NCI-H1105 (cell line): ENCODE results near the gene NEU4.

Experiments used
- DNase-seq: peaks from one replicate; lab custom pipeline; 2025; lab: John Stamatoyannopoulos, UW

The NEU4 gene

DNA sequence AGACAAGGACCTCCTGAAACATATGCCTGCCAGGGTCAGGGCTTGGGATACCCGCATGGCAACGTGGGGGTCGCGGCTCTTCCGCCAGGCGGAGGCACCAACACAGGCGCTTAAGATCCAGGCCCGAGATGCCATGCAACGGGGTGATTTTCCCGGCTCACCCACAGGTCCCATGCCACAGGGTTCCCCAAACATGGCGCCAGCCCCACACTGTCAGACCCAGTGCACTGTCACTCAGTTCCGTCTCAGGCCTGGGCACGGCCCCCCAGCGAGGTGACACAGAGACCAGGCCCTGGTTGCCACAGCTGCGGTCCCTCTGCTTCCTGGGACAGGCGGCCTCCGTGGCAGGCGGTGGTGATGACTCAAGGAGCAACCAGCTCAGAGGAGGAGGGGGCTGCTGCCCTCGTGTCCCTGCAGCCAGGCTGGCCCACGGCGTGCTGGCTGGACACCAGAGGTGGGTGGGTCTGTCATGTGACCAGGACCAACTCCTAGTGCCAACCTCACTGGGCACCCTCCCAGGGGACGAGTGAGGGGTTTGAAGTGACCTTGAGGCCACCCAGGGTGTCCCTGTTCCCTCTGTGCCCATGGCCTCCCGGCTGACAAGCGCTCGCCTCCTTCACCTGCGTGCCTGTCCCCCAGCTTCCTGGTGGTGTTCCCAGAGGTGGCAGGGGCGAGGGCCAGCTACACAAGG is 44.8 kb downstream of the NEU4 start:
- no peak for DNase-seq

DNA sequence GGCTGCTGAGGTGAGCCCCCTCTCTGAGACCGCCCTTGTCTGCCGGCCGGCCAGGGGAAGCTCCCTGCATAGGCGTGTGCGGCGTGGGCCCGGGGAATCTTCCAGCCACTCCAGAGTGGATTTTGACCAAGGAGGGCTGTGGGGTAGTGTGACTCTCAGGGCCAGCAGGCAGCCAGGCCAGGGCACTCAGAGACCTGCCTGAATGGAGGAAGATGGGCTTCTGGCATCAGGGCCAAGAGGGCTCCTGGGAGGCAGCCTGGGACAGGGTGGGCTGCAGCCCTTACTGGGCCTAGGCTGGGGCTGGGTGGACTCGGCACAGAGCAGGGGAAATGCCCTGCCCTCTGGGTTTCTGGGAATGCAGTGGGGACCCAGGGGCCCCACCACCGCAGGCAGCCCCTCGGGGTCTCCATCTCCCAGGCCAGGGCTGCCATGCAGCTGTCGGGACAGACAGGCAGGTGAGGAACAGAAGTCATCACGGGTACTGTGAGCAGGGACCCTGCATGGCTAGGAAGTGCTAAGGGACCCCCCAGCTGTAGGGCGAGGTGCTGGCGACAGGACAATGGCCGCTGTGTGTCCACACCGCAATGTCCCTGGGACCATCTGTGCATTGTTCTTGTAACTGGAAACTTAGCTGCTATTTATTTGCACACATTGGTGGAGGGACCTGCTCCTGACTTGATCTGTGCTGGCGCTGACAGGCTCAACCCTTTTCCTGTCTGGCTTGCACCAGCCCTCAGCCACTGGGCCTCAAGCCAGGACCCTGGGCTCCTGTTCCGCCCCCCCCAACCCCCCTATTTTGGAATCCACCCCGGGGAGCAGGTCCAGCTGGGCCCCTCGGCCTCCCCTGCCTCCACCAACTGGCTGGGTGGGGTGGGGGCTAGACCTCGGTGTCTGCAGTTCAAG is 45.6 kb downstream of the NEU4 start:
- no peak for DNase-seq

- DNase-seq = no peak
Observed at GRCh38 chr2:241855245-241855887, 46.4 kb downstream of the NEU4 start.

- no peak for DNase-seq
Observed at GRCh38 chr2:241855888-241856422, 47.0 kb downstream of the NEU4 start.

GRCh38 chr2:241857041-241857541 is 48.1 kb downstream of the NEU4 start:
- no peak for DNase-seq

DNA sequence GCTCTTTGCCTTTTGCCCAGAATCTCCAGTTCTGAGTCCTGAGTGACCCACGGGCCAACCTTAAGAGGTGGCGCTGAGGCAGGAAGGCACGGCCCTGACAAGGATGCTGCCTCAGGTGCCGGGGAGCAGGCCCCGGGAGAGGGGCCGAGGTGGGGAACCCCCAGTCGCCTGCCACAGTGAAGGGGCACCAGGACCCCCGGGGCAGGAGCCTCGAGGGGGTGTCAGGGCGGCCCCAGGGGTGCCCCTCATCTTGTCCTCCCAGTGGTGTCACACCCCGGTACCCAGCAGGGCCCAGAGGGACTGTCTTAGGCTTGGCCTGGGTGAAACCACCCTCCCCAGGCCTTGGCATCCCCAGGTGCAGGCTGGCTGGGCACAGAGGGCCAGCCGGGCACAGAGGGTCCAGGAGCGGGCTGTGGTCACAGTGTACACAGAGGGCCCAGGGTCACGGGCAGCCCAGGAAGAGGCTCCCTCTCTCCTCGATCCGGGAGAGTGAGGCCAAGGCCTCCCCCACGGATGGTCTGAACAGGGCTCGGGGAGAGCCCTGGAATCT is 48.7 kb downstream of the NEU4 start:
- DNase-seq = no peak

DNA sequence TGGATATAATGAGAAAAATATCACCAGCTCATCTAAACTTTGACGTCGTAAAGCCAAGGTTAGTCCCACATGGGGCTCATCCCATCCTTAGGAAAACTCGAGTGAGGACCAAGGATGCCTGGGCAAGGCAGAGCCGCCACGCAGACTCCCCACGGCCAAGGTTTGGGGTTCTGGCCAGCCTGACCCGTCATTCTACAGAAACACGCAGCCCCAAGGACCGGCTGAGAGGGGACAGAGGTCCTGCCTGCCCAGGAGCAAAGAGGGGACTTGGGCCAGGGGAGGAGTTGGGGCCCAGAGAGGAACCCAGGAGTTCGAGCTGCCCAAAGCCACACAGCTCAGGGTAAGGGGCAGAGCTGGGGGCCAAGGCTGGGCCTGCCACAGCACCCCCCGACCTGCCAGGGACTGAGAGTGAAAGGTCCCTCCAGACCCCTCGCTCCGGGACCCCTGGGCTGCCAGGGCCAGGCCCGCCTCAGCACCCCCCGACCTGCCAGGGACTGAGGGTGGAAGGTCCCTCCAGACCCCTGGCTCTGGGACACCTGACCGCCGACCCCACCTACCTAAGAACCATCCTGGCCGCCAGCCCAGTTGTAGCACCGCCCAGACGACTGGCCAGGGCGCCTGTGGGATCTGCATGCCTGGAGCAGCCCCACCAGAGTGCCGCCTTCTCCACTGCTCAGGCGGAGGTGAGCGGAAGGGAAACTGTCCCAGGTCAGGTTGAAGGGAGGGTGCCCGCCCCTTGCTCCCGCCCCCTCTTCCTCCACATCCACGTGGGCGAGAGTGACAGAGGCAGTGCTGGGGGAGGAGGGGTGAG is 49.4 kb downstream of the NEU4 start, which contains the start of gene PDCD1:
Gene PDCD1, minus strand, starts transcription at position 689 of the 811 bp plus-strand sequence. Its CDS starts 56 bp downstream, at position 633.
- no peak for DNase-seq

GRCh38 chr2:241859017-241859435 is 50.0 kb downstream of the NEU4 start:
- no peak for DNase-seq

DNA sequence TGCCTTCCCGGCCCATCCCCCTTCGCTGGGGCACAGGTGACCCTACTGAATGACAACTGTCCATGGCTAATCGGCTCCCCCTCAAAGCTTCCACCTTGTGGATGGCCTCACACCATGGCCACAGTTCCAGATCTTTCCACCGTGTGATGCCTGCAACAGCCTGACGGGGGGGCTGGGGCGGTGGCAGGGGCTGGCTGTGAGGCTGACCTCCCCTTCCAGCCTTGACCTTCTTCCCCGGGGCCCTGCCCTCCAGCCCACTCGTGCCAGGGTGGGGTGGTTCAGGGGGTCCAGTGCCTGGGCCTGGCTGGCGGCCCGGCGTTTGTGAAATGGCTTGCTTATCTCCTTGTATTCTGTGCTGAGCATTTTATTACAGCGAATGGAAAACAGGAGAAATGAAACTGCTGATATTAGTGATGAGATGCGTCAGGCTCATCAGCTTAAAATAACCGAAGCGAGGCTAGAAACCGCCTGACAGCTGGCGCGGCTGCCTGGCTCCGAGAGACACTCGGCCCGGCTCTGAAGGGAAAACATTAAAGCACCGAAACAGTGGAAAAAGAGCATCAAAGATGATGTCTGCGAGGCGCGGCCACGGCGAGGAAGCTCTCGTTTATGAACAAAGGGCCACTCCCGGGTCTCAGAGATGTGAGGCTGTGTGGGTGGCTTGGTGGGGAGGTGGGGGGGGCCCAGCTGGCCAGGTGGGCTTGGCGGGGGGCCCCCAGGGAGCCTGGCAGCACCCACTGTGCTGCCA is 50.6 kb downstream of the NEU4 start:
- DNase-seq = no peak

- DNase-seq = no peak
Observed at GRCh38 chr2:241860184-241861078, 51.4 kb downstream of the NEU4 start.

GRCh38 chr2:241861264-241861663 is 52.3 kb downstream of the NEU4 start:
- no peak for DNase-seq

GRCh38 chr2:241862093-241862492 is 53.1 kb downstream of the NEU4 start:
- no peak for DNase-seq

- DNase-seq = no peak
Observed at GRCh38 chr2:241862775-241863535, 54.0 kb downstream of the NEU4 start.

GRCh38 chr2:241863536-241863954 is 54.6 kb downstream of the NEU4 start:
- DNase-seq = no peak

DNA sequence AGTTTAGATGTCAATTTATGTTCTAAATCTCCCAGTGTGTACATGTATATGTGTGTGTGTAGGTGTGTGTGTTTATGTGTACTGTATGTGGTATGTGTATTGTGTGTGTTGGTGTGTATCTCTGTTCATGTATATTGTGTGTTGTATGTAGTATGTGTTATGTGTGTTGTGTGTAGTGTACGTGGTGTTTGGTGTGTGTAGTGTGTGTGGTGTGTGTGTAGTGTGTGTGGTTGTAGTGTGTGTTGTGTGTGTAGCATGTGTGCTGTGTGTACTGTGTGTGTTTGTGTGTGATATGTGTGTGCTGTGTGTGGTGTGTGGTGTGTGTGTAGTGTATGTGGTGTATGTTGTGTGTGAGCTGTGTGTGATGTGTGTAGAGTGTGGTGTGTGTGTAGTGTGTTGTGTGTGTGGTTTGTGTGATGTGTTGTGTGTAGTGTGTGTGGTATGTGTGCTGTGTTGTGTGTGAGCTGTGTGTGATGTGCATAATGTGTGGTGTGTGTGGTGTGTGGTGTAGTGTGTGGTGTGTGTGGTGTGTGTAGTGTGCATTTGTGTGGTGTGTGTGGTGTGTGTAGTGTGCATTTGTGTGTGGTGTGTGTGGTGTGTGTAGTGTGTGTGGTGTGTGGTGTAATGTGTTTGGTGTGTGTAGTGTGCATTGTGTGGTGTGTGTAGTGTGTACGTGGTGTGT is 55.3 kb downstream of the NEU4 start:
- no peak for DNase-seq

DNA sequence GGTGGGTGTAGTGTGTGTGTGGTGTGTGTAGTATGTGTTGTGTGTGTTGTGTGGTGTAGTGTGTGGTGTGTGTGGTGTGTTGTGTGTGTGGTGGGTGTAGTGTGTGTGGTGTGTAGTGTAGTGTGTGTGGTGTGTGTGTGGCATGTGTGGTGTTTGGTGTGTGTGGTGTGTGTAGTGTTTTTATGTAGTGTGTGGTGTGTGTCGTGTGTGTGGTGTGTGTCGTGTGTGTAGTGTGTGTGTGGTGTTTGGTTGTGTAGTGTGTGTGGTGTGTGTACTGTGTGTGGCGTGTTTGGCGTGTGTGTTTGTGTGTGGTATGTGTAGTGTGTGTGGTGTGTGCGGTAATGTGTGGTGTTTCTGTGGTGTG is 55.8 kb downstream of the NEU4 start:
- no peak for DNase-seq

DNA sequence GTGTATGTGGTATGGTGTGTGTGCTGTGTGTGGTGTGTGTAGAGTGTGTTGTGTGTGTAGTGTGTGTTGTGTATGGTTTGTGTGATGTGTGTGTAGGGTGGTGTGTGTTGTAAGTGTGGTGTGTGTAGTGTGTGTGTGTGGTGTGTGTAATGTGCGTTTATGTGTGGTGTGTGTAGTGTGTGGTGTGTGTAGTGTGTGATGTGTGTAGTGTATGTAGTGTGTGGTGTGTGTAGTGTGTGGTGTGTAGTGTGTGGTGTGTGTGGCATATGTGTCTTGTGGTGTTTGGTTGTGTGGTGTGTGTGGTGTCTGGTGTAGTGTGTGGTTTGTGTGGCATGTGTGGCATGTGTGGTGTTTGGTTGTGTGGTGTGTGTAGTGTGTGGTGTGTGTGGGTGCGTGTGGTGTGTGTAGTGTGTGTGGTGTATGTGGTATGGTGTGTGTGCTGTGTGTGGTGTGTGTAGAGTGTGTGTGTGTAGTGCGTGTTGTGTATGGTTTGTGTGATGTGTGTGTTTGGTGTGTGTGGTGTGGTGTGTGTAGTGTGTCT is 56.5 kb downstream of the NEU4 start:
- DNase-seq = no peak
